ENCODE results near the gene ANXA10. TPM values are rescaled to one million over a fixed set of nuclear protein-coding genes. Genes with fewer than 3 reads are reported as not detected.

ANXA10 gene
- total RNA-seq, 1 donor: not detected

DNA sequence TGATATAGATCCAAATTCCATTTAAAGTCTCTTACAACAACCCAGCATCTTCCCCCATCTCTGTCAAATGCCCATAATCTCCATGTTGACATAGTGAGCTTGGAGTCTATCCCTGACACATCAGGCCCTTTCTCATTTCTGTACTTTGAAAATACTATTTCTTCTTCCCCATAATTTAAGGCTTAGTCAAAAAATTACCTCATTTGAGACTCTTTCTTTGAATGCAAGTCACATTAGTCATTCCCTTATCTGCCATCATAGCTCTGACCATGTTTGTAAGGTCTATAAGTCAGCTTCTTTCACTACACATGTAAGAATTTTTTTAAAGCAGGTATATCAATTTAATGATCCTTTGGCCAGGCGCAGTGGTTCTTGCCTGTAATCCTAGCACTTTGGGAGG, 126.3 kb downstream of the ANXA10 start:
- DNase-seq (ENCODE audit: low read depth in 2 of 3, low spot score in 2 of 3): no peak

DNA sequence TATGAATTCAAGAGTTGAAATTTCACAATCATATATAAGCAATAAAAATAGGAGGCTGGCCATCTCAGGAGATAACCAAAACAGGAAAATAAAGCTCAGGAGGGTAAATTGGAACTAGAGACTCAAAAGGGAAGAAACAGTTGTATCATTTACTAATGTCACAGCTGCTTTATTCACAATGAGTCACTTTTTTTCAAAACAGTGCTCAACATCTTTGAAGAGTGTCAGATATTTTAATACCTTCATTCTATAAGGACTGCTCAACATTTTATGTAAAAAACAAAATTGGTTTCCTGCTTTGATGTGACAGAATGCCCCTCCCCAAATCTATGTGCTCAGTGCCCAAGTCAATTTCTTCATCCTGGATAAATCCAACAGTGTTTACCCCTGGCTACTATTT, 128.6 kb downstream of the ANXA10 start:
- no peak for DNase-seq (ENCODE audit: low read depth in 2 of 3, low spot score in 2 of 3)

DNA sequence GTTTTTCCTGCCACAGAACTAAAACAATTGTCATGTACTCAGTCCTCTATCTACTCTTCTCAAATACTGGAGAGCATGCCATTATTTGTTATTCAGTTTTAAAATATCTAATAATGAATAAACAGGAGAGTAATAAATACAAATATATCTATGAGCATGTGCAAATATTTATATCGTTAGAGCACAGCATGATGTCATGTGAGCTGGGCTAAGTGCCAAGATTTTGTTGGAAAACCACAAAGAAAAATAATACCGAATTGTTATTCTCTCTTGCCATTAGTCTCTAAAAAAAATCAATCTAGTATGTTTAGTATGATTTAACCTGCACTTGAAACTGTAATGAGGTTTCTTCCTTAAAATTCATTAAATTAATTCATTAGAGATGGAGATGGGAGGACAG, 129.0 kb downstream of the ANXA10 start:
- DNase-seq (ENCODE audit: low read depth in 2 of 3, low spot score in 2 of 3): peak in 2 of 3 donors; percentile 9 to 30

Other genes starting within 250 kb of the ANXA10 start
- 16.2 TPM for gene DDX60, start 226.2 kb downstream of the ANXA10 start, total RNA-seq

All from hematopoietic multipotent progenitor cell (in vitro differentiated cells).